ENCODE measurements around the gene GPC1. TPM values are rescaled to one million over a fixed set of nuclear protein-coding genes. Genes with fewer than 3 reads are reported as not detected.

GPC1 gene
- total RNA-seq, 4 donors from 2014 or later, result 112 to 188 (median 180) TPM

GRCh38 chr2:240469740-240470139 lies 34.3 kb downstream of the GPC1 start:
- ATAC-seq (no peak), DNase-seq (no peak)
- Histone ChIP-seq H3K9me3 (peaks cover 0 to 4% (median 0%) of the 10 kb centered on the region in 3 donors), H3K4me1 (no peaks in the 10 kb centered on the region), H3K27ac (no peak overlapping the region), H3K36me3 (peaks cover 0 to 9% of the 10 kb centered on the region in 2 donors), H3K4me3 (no peak overlapping the region), H3K27me3 (no peaks in the 10 kb centered on the region)
- in situ Hi-C loops (cut with MboI; ENCODE audit: low sequenced_read_pairs in 4 of 4) (no loop called here), intact Hi-C loops (cut with DNase I; ENCODE audit: low total_unique reads) (no loop called here)
- TF ChIP-seq CTCF (IDR thresholded peaks at IDR 0.05 in 4 of 5, conservative IDR thresholded peaks at IDR 0.05 in 1 of 5) (no peak), POLR2A (IDR thresholded peaks at IDR 0.05) (no peak)

- DNase-seq, result no peak
- intact Hi-C loops (cut with DNase I; ENCODE audit: low total_unique reads) (no loop called here), in situ Hi-C loops (cut with MboI; ENCODE audit: low sequenced_read_pairs in 4 of 4) (no loop called here)
- Histone ChIP-seq H3K9me3 (peaks cover 0 to 4% (median 0%) of the 10 kb centered on the region in 3 donors), H3K4me1 (no peaks in the 10 kb centered on the region), H3K4me3 (no peak overlapping the region), H3K27me3 (no peaks in the 10 kb centered on the region), H3K27ac (no peak overlapping the region), H3K36me3 (no peaks in the 10 kb centered on the region)
- TF ChIP-seq CTCF (IDR thresholded peaks at IDR 0.05 in 4 of 5, conservative IDR thresholded peaks at IDR 0.05 in 1 of 5), result no peak
- TF ChIP-seq POLR2A (IDR thresholded peaks at IDR 0.05), result no peak
- ATAC-seq, result no peak
Observed at GRCh38 chr2:240472078-240472790, 36.8 kb downstream of the GPC1 start.

- ATAC-seq, result no peak
- no peaks in the 10 kb centered on the region for H3K4me1 ChIP-seq
- no peaks in the 10 kb centered on the region for H3K36me3 ChIP-seq
- no peaks in the 10 kb centered on the region for H3K27me3 ChIP-seq
- in situ Hi-C loops (cut with MboI; ENCODE audit: low sequenced_read_pairs in 4 of 4), result no loop called here
- no peak overlapping the region for H3K27ac ChIP-seq
- no peak overlapping the region for H3K4me3 ChIP-seq
- TF ChIP-seq CTCF (IDR thresholded peaks at IDR 0.05 in 4 of 5, conservative IDR thresholded peaks at IDR 0.05 in 1 of 5) (no peak), POLR2A (IDR thresholded peaks at IDR 0.05) (no peak)
- no peak for DNase-seq
- intact Hi-C loops (cut with DNase I; ENCODE audit: low total_unique reads), result no loop called here
- peaks cover 0 to 4% (median 0%) of the 10 kb centered on the region in 3 donors for H3K9me3 ChIP-seq
Observed at GRCh38 chr2:240473211-240473610, 37.7 kb downstream of the GPC1 start.

- peaks cover 0 to 4% (median 0%) of the 10 kb centered on the region in 3 donors for H3K9me3 ChIP-seq
- no peaks in the 10 kb centered on the region for H3K36me3 ChIP-seq
- H3K27me3 ChIP-seq, result no peaks in the 10 kb centered on the region
- TF ChIP-seq CTCF (IDR thresholded peaks at IDR 0.05 in 4 of 5, conservative IDR thresholded peaks at IDR 0.05 in 1 of 5) (no peak), POLR2A (IDR thresholded peaks at IDR 0.05) (no peak)
- intact Hi-C loops (cut with DNase I; ENCODE audit: low total_unique reads), result no loop called here
- no peak overlapping the region for H3K4me3 ChIP-seq
- in situ Hi-C loops (cut with MboI; ENCODE audit: low sequenced_read_pairs in 4 of 4), result no loop called here
- no peak overlapping the region for H3K27ac ChIP-seq
- H3K4me1 ChIP-seq, result no peaks in the 10 kb centered on the region
- ATAC-seq (no peak), DNase-seq (no peak)
Observed at GRCh38 chr2:240477916-240478315, 42.5 kb downstream of the GPC1 start.
